GM12875 (cell line): ENCODE data around the gene RAB18.
A peak's percentile ranks its signal among the peaks of the same experiment; 100 is the strongest.
"Not testable (repeated sequence)": the region's sequence is repeated elsewhere in the genome, so short reads cannot be mapped to it uniquely, and the experiment has no call there.

Source experiments
- H3K4me3 ChIP-seq: one replicate; pipeline ENCODE4 v1.5.1; 2011; ENCODE audit warnings: low read depth, low read length, control low read depth
- CTCF ChIP-seq: IDR thresholded peaks from 2 replicates; pipeline ENCODE4 v1.5.1; 2011; ENCODE audit warnings: low read depth, mild to moderate bottlenecking, control low read depth, inconsistent platforms, low read length, moderate library complexity, borderline replicate concordance; ENCODE audit not compliant: insufficient read depth

The RAB18 gene

GRCh38 chr10:27490807-27491206, 13.3 kb upstream of the RAB18 start:
- TF ChIP-seq CTCF, result no peak

GRCh38 chr10:27494116-27494805, 9.8 kb upstream of the RAB18 start:
- TF ChIP-seq CTCF, result no peak
- H3K4me3 ChIP-seq, result no peak overlapping the region

More at GRCh38 chr10:27490807-27491206, 13.3 kb upstream of the RAB18 start:
- H3K4me3 ChIP-seq, result no peak overlapping the region

GRCh38 chr10:27496137-27496536, 8.0 kb upstream of the RAB18 start:
- no peak overlapping the region for H3K4me3 ChIP-seq
- no peak for TF ChIP-seq CTCF

- TF ChIP-seq CTCF, result no peak
Observed at GRCh38 chr10:27500096-27500495, 4.0 kb upstream of the RAB18 start.

GRCh38 chr10:27500886-27501285, 3.2 kb upstream of the RAB18 start:
- no peak overlapping the region for H3K4me3 ChIP-seq
- TF ChIP-seq CTCF, result no peak

More at GRCh38 chr10:27500096-27500495, 4.0 kb upstream of the RAB18 start:
- H3K4me3 ChIP-seq, result no peak overlapping the region

- TF ChIP-seq CTCF, result no peak
- peak overlapping the region; percentile 95 for H3K4me3 ChIP-seq
Observed at GRCh38 chr10:27503498-27504006, 552 bp upstream of the RAB18 start.

GRCh38 chr10:27504808-27505460, 830 bp downstream of the RAB18 start:
- no peak for TF ChIP-seq CTCF
- peak overlapping the region; percentile 95 for H3K4me3 ChIP-seq

- not testable (repeated sequence) for H3K4me3 ChIP-seq
Observed at GRCh38 chr10:27505537-27505936, 1.4 kb downstream of the RAB18 start.
